NT2/D1 (cell line): ENCODE measurements around the gene CHADL.

Experiments
- DNase-seq: peaks from one replicate; pipeline ENCODE4 v3.0.0-alpha.2; 2011; ENCODE audit warnings: low read depth, low spot score
- H3K27me3 ChIP-seq: 2 replicates; pipeline ENCODE4 v1.6.0; 2011; ENCODE audit warnings: mild to moderate bottlenecking; ENCODE audit not compliant: insufficient read length, insufficient read depth
- H3K36me3 ChIP-seq: 2 replicates; pipeline ENCODE4 v1.6.1; 2011; ENCODE audit warnings: mild to moderate bottlenecking, low read length, mixed read lengths; ENCODE audit not compliant: insufficient read depth, insufficient read length
- H3K4me1 ChIP-seq: 2 replicates; pipeline ENCODE4 v1.5.1; 2011; ENCODE audit not compliant: insufficient read depth, insufficient read length
- H3K4me3 ChIP-seq: 2 replicates; pipeline ENCODE4 v1.5.1; 2011; ENCODE audit warnings: low read depth; ENCODE audit not compliant: insufficient read length
- H3K9ac ChIP-seq: 2 replicates; pipeline ENCODE4 v1.6.0; 2011; ENCODE audit warnings: low read depth; ENCODE audit not compliant: insufficient read length
- H3K9me3 ChIP-seq: 2 replicates; pipeline ENCODE4 v1.5.1; 2011; ENCODE audit warnings: mild to moderate bottlenecking, low read length; ENCODE audit not compliant: insufficient read depth
- SUZ12 ChIP-seq: IDR thresholded peaks from 2 replicates; pipeline ENCODE4 v1.6.1; 2011; ENCODE audit not compliant: insufficient read length, insufficient read depth; ENCODE audit errors: extremely low read depth
- YY1 ChIP-seq: IDR thresholded peaks from 2 replicates; pipeline ENCODE4 v1.6.1; 2011; ENCODE audit not compliant: insufficient read length, insufficient read depth
- ZNF274 ChIP-seq: IDR thresholded peaks from 2 replicates; pipeline ENCODE4 v1.6.1; 2011; ENCODE audit warnings: mild to moderate bottlenecking, low read depth, low read length

Gene CHADL

DNA sequence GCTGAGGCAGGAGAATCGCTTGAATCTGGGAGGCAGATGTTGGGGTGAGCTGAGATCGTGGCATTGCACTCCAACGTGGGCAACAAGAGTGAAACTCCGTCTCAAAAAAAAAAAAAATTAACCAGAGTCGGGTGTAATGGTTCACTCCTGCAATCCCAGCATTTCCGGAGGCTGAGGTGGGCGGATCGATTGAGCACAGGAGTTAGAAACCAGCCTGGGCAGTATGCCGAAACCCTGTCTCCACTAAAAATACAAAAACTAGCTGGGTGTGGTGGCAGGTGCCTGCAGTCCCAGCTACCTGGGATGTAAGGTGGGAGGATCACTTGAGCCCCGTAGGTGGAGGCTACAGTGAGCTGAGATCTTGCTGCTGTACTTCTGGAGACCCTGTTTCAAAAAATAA, 43.7 kb upstream of the CHADL start:
- no peaks in the 10 kb centered on the region for H3K4me1 ChIP-seq
- no peak for DNase-seq
- peaks cover 42% of the 10 kb centered on the region for H3K36me3 ChIP-seq
- TF ChIP-seq SUZ12 (no peak), ZNF274 (no peak), YY1 (no peak)
- H3K9ac ChIP-seq, result peak overlapping the region; percentile 10
- no peaks in the 10 kb centered on the region for H3K27me3 ChIP-seq
- no peak overlapping the region for H3K4me3 ChIP-seq
- no peaks in the 10 kb centered on the region for H3K9me3 ChIP-seq

- no peak for DNase-seq
- TF ChIP-seq ZNF274 (no peak), YY1 (no peak), SUZ12 (no peak)
- Histone ChIP-seq H3K4me1 (no peaks in the 10 kb centered on the region), H3K9me3 (no peaks in the 10 kb centered on the region), H3K4me3 (no peak overlapping the region), H3K9ac (no peak overlapping the region), H3K27me3 (no peaks in the 10 kb centered on the region), H3K36me3 (peaks cover 73% of the 10 kb centered on the region)
These were observed 40.1 kb upstream of the CHADL start for GRCh38 chr22:41280854-41281253.

GRCh38 chr22:41280065-41280464, 39.3 kb upstream of the CHADL start:
- Histone ChIP-seq H3K4me3 (no peak overlapping the region), H3K4me1 (no peaks in the 10 kb centered on the region), H3K9ac (no peak overlapping the region), H3K27me3 (no peaks in the 10 kb centered on the region), H3K36me3 (peaks cover 77% of the 10 kb centered on the region), H3K9me3 (no peaks in the 10 kb centered on the region)
- no peak for TF ChIP-seq SUZ12
- TF ChIP-seq YY1, result no peak
- DNase-seq, result no peak

DNA sequence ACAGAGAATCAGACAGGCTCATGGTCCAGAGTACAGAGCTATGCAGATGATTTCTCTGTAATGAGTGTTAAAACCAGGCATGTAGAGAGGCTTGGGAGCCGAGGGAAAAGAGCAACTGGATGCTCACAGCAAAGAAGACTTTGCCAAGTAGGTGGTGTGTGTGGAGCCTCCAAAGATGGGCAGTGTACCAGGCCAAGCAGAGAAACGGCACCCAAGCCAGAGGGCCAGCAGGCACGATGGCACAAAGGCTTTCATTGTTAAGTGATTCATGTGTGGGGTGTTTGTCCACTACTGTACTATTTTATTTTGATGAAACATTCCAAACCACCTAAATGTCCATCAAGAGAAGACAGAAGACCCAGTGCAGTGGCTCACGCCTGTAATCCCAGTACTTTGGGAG, 34.1 kb upstream of the CHADL start:
- Histone ChIP-seq H3K9ac (no peak overlapping the region), H3K36me3 (peaks cover 77% of the 10 kb centered on the region), H3K9me3 (no peaks in the 10 kb centered on the region), H3K27me3 (no peaks in the 10 kb centered on the region), H3K4me3 (no peak overlapping the region), H3K4me1 (no peaks in the 10 kb centered on the region)
- TF ChIP-seq SUZ12 (no peak), YY1 (no peak), ZNF274 (no peak)
- no peak for DNase-seq

- Histone ChIP-seq H3K36me3 (peaks cover 78% of the 10 kb centered on the region), H3K4me1 (no peaks in the 10 kb centered on the region), H3K27me3 (no peaks in the 10 kb centered on the region), H3K4me3 (no peak overlapping the region), H3K9ac (no peak overlapping the region), H3K9me3 (no peaks in the 10 kb centered on the region)
- TF ChIP-seq YY1 (no peak), SUZ12 (no peak), ZNF274 (no peak)
- DNase-seq, result no peak
These were observed 32.4 kb upstream of the CHADL start for GRCh38 chr22:41273128-41273527.

DNA sequence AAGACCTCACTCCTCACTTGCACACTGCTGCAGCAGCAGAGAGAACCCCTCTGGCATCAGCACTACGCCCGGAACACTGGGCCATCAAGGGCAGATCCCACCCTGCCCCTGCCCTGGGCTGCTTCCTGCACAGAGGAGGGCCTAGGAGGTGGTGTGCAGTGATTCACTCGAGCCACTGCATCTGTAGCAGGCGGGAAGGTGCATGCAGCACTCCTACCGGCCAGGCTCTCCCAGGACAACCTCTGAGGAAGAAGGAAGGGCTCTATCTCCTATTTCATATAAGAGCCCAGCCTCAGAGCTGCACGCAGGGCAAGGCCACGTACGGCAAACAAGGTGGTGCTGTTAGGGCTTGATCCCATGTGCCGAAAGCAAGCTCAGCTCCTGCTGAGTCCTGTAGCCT, 31.1 kb upstream of the CHADL start:
- H3K4me1 ChIP-seq, result no peaks in the 10 kb centered on the region
- no peak overlapping the region for H3K4me3 ChIP-seq
- TF ChIP-seq ZNF274, result no peak
- TF ChIP-seq SUZ12, result no peak
- no peak for TF ChIP-seq YY1
- H3K36me3 ChIP-seq, result peaks cover 80% of the 10 kb centered on the region
- no peak overlapping the region for H3K9ac ChIP-seq
- no peaks in the 10 kb centered on the region for H3K9me3 ChIP-seq
- no peak for DNase-seq
- H3K27me3 ChIP-seq, result no peaks in the 10 kb centered on the region

DNA sequence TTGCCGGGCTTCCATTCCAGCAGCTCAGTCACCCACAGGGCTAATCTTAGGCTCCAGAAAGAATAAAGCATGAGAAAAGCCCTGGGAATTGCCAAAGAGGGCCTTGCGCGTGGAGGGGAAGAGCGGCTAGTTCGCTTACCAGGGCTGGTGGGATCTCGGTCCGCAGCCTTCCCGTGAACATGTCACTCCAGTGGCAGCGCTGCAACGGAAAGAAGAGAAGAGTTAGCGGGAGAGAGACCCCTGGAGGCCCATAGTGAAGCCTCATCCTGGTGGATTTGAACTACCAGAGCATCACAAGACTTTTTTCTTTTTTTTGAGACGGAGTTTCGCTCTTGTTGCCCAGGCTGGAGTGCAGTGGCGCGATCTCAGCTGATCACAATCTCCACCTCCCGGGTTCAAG, 27.2 kb upstream of the CHADL start:
- Histone ChIP-seq H3K27me3 (no peaks in the 10 kb centered on the region), H3K4me3 (no peak overlapping the region), H3K9ac (no peak overlapping the region), H3K9me3 (no peaks in the 10 kb centered on the region), H3K4me1 (no peaks in the 10 kb centered on the region), H3K36me3 (peaks cover 84% of the 10 kb centered on the region)
- DNase-seq, result no peak
- TF ChIP-seq ZNF274 (no peak), YY1 (no peak), SUZ12 (no peak)
